ENCODE results near the gene ZNF222.

Gene ZNF222

GRCh38 chr19:44076325-44076724 lies 51.1 kb downstream of the ZNF222 start:
- Histone ChIP-seq H3K4me2 (ENCODE audit: low read length) (no peak overlapping the region), H3K36me3 (replicated peaks; ENCODE audit: low read depth, low read length) (no peaks in the 10 kb centered on the region), H4K20me1 (ENCODE audit: insufficient read depth, low read length) (no peaks in the 10 kb centered on the region), H3K79me2 (ENCODE audit: low read length) (no peaks in the 10 kb centered on the region), H3K9me3 (ENCODE audit: insufficient read depth, low read length) (peaks cover 8% of the 10 kb centered on the region; the same call in 1 of the 2 replicates), H3K4me1 (ENCODE audit: low read length) (no peaks in the 10 kb centered on the region), H2AFZ (ENCODE audit: low read depth, low read length) (no peak overlapping the region), H3K27ac (ENCODE audit: low read length) (no peak overlapping the region), H3K27me3 (ENCODE audit: low read depth, low read length) (no peaks in the 10 kb centered on the region), H3K9ac (ENCODE audit: low read length) (no peak overlapping the region), H3K4me3 (ENCODE audit: low read length) (no peak overlapping the region)
- TF ChIP-seq CTCF (IDR thresholded peaks at IDR 0.05; ENCODE audit: low read depth, low read length) (no peak), EZH2phosphoT487 (IDR thresholded peaks at IDR 0.05; ENCODE audit: low read depth) (no peak)

All from OCI-LY3 (cell line).